ENCODE measurements around the gene SLC15A3. TPM values are rescaled to one million over a fixed set of nuclear protein-coding genes. Genes with fewer than 3 reads are reported as not detected.

SLC15A3 gene
- total RNA-seq = 10 to 100 TPM in 2 of 4 donors, 1 to 10 TPM in 2; 4.0 to 11.5 (median 7.9) TPM

DNA sequence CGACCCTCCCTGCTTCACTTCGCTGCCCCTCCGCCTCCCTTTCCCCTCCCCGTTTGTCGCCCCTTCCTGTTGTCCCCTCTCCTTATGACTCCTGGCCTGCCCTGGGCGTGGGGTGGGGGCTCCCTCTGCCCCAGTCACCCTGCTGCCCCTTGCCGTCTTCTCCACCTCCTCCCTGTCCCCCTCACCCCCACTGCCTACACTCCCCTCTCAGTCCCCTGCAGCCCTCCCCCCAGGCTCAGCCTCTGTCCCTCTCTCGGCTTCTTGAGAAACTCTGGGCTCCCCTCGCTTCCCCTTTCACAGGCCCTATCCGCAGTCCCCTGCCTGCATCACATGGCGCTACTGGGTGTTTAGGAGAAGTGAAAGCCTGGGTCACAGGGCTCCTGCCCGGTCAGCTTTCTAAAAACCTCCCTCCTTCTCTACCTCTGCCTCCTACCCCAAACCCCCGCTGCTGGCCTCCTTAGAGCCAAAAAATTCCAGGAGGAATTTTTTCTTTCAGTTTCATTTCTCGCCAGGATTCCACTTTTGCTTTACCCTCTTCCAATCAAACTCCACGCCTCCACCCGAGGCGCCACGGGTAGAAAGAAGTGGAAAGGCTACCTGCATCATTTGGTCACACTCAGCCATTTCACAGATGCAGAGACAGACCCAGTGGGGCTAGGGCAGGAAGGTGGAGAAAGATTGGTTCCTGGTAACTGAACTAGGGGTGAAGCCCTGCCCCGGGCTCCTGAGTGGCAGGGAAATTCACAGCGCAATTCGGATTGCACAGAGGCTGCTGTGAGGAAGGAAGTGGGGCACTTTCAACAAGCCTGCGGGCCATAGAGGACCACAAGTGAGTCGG lies at the start of gene SLC15A3:
Gene SLC15A3 (minus strand): TSS at position 273 of the 838 bp plus-strand sequence. CDS start 625 bp downstream, outside the sequence.
- DNase-seq = peak; percentile 65
- WGBS, 2 donors = 11 to 22% methylated on average over 19 to 20 of the region's 23 CpGs
- intact Hi-C loops (cut with DNase I) = no loop called here

DNA sequence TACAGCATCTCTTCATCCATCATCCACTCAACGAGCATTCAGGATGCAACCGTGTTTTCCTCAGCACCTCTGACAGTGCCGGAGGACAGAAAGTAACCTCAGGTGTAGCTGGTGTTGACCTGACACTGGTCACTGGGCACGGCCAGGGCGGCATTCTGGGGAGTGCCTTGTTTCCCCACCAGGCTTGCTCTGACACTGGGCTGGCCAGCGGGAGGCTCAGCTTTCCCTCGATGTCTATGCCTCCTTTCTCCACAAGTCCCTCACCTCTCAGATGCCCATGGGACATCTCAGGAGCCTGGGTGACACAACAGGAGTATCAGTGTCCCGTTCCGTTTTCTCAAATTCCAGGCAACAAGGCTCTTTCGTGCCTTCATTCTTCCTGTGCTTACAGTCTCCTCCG lies 48.5 kb upstream of the SLC15A3 start:
- Histone ChIP-seq H3K36me3 (no peaks in the 10 kb centered on the region), H3K4me1 (peaks cover 5 to 32% (median 21%) of the 10 kb centered on the region in 3 donors), H3K27ac (no peak overlapping the region), H3K27me3 (peaks cover 0 to 10% (median 0%) of the 10 kb centered on the region in 4 donors), H3K4me3 (no peak overlapping the region), H3K9me3 (no peaks in the 10 kb centered on the region)
- 76 to 89% methylated on average over 7 to 11 of the region's 11 CpGs for WGBS, 2 donors
- intact Hi-C loops (cut with DNase I) = no loop called here
- no peak for DNase-seq
- TF ChIP-seq, protein P1, sequence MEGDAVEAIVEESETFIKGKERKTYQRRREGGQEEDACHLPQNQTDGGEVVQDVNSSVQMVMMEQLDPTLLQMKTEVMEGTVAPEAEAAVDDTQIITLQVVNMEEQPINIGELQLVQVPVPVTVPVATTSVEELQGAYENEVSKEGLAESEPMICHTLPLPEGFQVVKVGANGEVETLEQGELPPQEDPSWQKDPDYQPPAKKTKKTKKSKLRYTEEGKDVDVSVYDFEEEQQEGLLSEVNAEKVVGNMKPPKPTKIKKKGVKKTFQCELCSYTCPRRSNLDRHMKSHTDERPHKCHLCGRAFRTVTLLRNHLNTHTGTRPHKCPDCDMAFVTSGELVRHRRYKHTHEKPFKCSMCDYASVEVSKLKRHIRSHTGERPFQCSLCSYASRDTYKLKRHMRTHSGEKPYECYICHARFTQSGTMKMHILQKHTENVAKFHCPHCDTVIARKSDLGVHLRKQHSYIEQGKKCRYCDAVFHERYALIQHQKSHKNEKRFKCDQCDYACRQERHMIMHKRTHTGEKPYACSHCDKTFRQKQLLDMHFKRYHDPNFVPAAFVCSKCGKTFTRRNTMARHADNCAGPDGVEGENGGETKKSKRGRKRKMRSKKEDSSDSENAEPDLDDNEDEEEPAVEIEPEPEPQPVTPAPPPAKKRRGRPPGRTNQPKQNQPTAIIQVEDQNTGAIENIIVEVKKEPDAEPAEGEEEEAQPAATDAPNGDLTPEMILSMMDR (IDR thresholded peaks at IDR 0.05) = no peak
- TF ChIP-seq POLR2A (IDR thresholded peaks at IDR 0.05) = no peak

More for the DNA sequence above, at the start of gene SLC15A3:
- TF ChIP-seq, protein P1 (IDR thresholded peaks at IDR 0.05) = no peak
- peak in 2 of 4 donors; percentile 12 to 16 for TF ChIP-seq POLR2A (IDR thresholded peaks at IDR 0.05)
- H3K36me3 ChIP-seq = no peaks in the 10 kb centered on the region
- peak within 1 kb of the TSS; percentile 69 to 87 (median 85) for H3K27ac ChIP-seq
- H3K4me3 ChIP-seq = peak within 1 kb of the TSS; percentile 22 to 69 (median 50)
- H3K27me3 ChIP-seq = peaks cover 0 to 4% (median 0%) of the 10 kb centered on the region in 4 donors
- peaks cover 16 to 62% (median 24%) of the 10 kb centered on the region in 3 donors for H3K4me1 ChIP-seq
- H3K9me3 ChIP-seq = no peaks in the 10 kb centered on the region

DNA sequence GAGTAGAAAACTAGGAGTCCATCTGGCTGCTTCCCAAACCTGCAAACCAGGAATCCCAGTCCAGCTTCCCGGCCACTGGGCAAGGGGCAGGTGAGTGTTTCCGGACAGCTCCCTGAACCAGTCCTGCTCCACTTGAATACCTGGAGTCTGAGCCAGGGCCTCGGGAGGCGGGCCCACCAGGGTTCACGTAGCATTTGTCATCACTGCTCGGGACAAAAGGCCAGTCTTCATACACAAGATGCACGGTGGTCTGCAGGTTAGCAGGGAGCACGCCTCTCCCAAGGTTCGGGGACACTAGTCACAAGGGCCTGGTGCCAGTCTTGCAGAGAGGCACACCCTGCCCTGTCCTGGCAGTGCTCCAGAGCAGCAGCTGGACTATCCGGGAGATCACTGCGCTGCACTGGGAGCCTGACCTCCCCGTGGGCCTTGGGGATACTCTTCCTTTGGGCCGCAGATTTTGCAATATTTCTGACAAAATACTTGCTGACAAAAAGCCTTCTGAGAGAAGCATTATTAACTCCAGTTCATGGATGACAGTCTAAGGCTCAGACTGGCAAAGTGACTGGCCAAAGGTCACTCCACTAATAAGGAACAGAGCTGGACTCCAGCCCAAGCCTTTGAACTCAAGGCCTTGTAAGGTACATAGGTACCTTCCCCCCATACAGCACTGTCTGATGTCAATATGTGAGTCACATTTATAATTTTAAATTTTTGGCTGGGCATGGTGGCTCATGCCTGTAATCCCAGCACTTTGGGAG lies 44.6 kb upstream of the SLC15A3 start:
- Histone ChIP-seq H3K4me3 (no peak overlapping the region), H3K27me3 (peaks cover 0 to 32% (median 0%) of the 10 kb centered on the region in 4 donors), H3K27ac (no peak overlapping the region), H3K36me3 (no peaks in the 10 kb centered on the region), H3K4me1 (peaks cover 5 to 31% (median 10%) of the 10 kb centered on the region in 3 donors), H3K9me3 (no peaks in the 10 kb centered on the region)
- TF ChIP-seq POLR2A (IDR thresholded peaks at IDR 0.05) = no peak
- TF ChIP-seq, protein P1 (IDR thresholded peaks at IDR 0.05) = no peak
- intact Hi-C loops (cut with DNase I) = no loop called here
- no peak for DNase-seq
- 60% methylated on average over 3 of the region's 13 CpGs; no CpG with 5 or more reads in 1 of the 2 donors for WGBS, 2 donors

DNA sequence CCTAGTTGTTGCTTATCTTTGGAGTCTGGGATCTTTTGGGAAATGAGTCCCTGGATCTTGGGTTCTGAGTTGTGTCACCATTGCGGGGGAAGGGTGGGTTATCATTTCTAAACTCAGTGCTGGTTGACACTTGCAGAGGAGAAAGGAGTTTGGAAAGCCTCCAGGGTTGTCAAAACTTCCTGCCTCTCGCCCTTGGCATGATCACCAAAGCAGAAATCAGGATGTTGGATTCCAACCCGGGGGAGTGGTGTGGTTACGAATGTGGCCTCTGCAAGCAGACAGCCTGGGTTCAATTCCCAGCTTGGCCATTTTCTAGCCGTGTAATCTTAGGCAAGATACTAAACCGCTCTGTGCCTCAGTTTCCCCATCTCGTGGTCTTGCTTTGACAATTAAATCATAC lies 43.8 kb upstream of the SLC15A3 start:
- intact Hi-C loops (cut with DNase I) = no loop called here
- TF ChIP-seq POLR2A (IDR thresholded peaks at IDR 0.05) = no peak
- TF ChIP-seq, protein P1 (IDR thresholded peaks at IDR 0.05) = no peak
- Histone ChIP-seq H3K27me3 (peaks cover 0 to 32% (median 0%) of the 10 kb centered on the region in 4 donors), H3K36me3 (no peaks in the 10 kb centered on the region), H3K4me1 (peaks cover 5 to 31% (median 10%) of the 10 kb centered on the region in 3 donors), H3K9me3 (no peaks in the 10 kb centered on the region), H3K27ac (no peak overlapping the region), H3K4me3 (no peak overlapping the region)
- 34 to 39% methylated on average over 3 to 7 of the region's 7 CpGs for WGBS, 2 donors
- no peak for DNase-seq

All from esophagus squamous epithelium (tissue), 5 donors.